OCI-LY7 (cell line): ENCODE data around the gene GLTP.

Source experiments
- EZH2phosphoT487 ChIP-seq: fragments of 200-600 bp; sonication (generic); IDR thresholded peaks from 2 replicates; pipeline ENCODE4 v1.6.1; 2018; ENCODE audit warnings: low read depth, borderline replicate concordance, mild to moderate bottlenecking, mixed run types, antibody characterized with exemption, low read length, moderate library complexity, mixed read lengths
- TF ChIP-seq, protein P1 (sequence below): fragments of 200-600 bp; sonication (generic); conservative IDR thresholded peaks from 2 replicates; pipeline ENCODE4 v1.5.1; 2014; ENCODE audit warnings: mild to moderate bottlenecking, antibody characterized with exemption, low read length, moderate library complexity, mixed read lengths

DNA sequence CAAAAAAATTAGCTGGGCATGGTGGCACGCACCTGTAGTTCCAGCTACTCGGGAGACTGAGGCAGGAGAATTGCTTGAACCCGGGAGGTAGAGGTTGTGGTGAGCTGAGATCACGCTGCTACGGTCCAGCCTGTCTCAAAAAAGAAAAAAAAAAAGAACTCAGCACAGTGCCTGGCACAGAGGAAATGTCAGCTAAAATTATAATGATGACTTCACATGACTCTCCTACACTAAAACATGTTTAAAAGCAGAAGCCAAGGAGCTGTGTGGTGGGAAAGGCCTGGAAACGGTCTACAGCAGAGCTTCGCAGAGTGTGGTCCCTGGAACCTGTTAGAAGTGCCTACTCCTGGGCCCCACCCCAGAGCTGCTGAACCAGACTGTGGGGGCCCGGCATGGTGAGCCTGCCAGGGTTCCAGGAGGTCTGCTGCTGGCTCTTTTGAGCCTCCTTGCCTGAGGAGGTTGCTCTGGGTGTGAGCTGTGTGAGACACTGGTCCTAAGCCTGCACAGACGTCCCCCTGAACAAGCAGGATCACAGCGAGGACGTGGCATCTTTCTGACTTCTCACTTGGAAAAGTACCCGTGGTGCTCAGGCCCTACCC lies 47.8 kb upstream of the GLTP start:
- TF ChIP-seq, protein P1, sequence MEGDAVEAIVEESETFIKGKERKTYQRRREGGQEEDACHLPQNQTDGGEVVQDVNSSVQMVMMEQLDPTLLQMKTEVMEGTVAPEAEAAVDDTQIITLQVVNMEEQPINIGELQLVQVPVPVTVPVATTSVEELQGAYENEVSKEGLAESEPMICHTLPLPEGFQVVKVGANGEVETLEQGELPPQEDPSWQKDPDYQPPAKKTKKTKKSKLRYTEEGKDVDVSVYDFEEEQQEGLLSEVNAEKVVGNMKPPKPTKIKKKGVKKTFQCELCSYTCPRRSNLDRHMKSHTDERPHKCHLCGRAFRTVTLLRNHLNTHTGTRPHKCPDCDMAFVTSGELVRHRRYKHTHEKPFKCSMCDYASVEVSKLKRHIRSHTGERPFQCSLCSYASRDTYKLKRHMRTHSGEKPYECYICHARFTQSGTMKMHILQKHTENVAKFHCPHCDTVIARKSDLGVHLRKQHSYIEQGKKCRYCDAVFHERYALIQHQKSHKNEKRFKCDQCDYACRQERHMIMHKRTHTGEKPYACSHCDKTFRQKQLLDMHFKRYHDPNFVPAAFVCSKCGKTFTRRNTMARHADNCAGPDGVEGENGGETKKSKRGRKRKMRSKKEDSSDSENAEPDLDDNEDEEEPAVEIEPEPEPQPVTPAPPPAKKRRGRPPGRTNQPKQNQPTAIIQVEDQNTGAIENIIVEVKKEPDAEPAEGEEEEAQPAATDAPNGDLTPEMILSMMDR = no peak
- no peak for TF ChIP-seq EZH2phosphoT487
